CD4-positive, alpha-beta memory T cell (primary cell): ENCODE results near the gene CLASP2. TPM values are rescaled to one million over a fixed set of nuclear protein-coding genes. Genes with fewer than 3 reads are reported as not detected.
A peak's percentile ranks its signal among the peaks of the same experiment; 100 is the strongest.
"Not testable (repeated sequence)": the region's sequence is repeated elsewhere in the genome, so short reads cannot be mapped to it uniquely, and the experiment has no call there.

Experiments used
- CTCF ChIA-PET: fragments of 350-600 bp; sonication (Branson Sonifier 250); formaldehyde crosslinking; loops from one replicate; lab custom pipeline; 2021; ENCODE audit warnings: inconsistent platforms; ENCODE audit not compliant: partially characterized antibody; lab: Charles Lee
- POLR2A ChIA-PET: fragments of 350-600 bp; sonication (Branson Sonifier 250); formaldehyde crosslinking; loops from one replicate; lab custom pipeline; 2021; ENCODE audit not compliant: partially characterized antibody; lab: Charles Lee
- DNase-seq, 5 donors: peaks; one replicate each; pipeline versions ENCODE4 v3.0.0 to v3.0.0-alpha.2; 2020 to 2022; ENCODE audit warnings: mixed read lengths in 1 of 5
- H3K27ac ChIP-seq: one replicate; pipeline ENCODE4 v1.7.0; 2013; ENCODE audit warnings: low read depth, low read length
- H3K27me3 ChIP-seq: 2 replicates; pipeline ENCODE4 v1.7.0; 2013; ENCODE audit warnings: mild to moderate bottlenecking, low read length, moderate library complexity; ENCODE audit not compliant: insufficient read depth
- H3K36me3 ChIP-seq: 2 replicates; pipeline ENCODE4 v1.7.0; 2013; ENCODE audit warnings: mild to moderate bottlenecking, low read length, moderate library complexity; ENCODE audit not compliant: insufficient read depth
- H3K4me1 ChIP-seq: 2 replicates; pipeline ENCODE4 v1.7.0; 2013; ENCODE audit warnings: mild to moderate bottlenecking, low read length, moderate library complexity; ENCODE audit not compliant: insufficient read depth
- H3K4me3 ChIP-seq, 2 donors: one replicate each; pipeline ENCODE4 v1.7.0; 2013; ENCODE audit warnings: low read length in 2 of 2, mild to moderate bottlenecking in 1 of 2
- H3K9me3 ChIP-seq, 2 donors: one replicate each; pipeline ENCODE4 v1.7.0; 2013; ENCODE audit warnings: low read length in 2 of 2, control low read depth in 1 of 2; ENCODE audit not compliant: control insufficient read depth in 1 of 2
- H3K27ac Mint-ChIP-seq, 7 donors: one replicate each; pipeline ENCODE4 v1.8.0; 2020 to 2021; ENCODE audit warnings: mixed read lengths in 7 of 7, mild to moderate bottlenecking in 6 of 7, inconsistent platforms in 3 of 7, moderate library complexity in 3 of 7
- H3K27me3 Mint-ChIP-seq, 2 donors: one replicate each; pipeline ENCODE4 v1.8.0; 2020 to 2021; ENCODE audit warnings: mixed read lengths in 2 of 2
- H3K36me3 Mint-ChIP-seq, 2 donors: one replicate each; pipeline ENCODE4 v1.8.0; 2020 to 2021; ENCODE audit warnings: mixed read lengths in 2 of 2, inconsistent platforms in 1 of 2, mild to moderate bottlenecking in 1 of 2
- H3K4me1 Mint-ChIP-seq, 4 donors: one replicate each; pipeline ENCODE4 v1.8.0; 2020 to 2021; ENCODE audit warnings: mixed read lengths in 4 of 4, mild to moderate bottlenecking in 1 of 4
- H3K4me3 Mint-ChIP-seq, 8 donors: one replicate each; pipeline ENCODE4 v1.8.0; 2020 to 2021; ENCODE audit warnings: mixed read lengths in 8 of 8, mild to moderate bottlenecking in 7 of 8, moderate library complexity in 6 of 8, inconsistent platforms in 3 of 8
- H3K9me3 Mint-ChIP-seq, 8 donors: one replicate each; pipeline ENCODE4 v1.8.0; 2020 to 2021; ENCODE audit warnings: mixed read lengths in 8 of 8, mild to moderate bottlenecking in 5 of 8, inconsistent platforms in 3 of 8, moderate library complexity in 1 of 8
- intact Hi-C: fragments of 100-400 bp; cut with micrococcal nuclease; formaldehyde crosslinking; loops from one replicate; pipeline ENCODE4 v1.15.1; 2023
- polyA plus RNA-seq, 2 donors: library from polyadenylated mRNA; unstranded; fragments of 300-500 nt; fragmentation: Illumina TruSeq; gene quantifications; one replicate each; pipeline ENCODE4 v1.2.3, GENCODE V29; 2021
- total RNA-seq, 2 experiments: library from RNA; stranded (reverse); gene quantifications; one replicate each; pipeline ENCODE4 v1.2.3, GENCODE V29; 2021

The CLASP2 gene
- total and polyA plus RNA-seq, 4 experiments from 2014 or later = 9.0 to 63.0 (median 41.1) TPM

DNA sequence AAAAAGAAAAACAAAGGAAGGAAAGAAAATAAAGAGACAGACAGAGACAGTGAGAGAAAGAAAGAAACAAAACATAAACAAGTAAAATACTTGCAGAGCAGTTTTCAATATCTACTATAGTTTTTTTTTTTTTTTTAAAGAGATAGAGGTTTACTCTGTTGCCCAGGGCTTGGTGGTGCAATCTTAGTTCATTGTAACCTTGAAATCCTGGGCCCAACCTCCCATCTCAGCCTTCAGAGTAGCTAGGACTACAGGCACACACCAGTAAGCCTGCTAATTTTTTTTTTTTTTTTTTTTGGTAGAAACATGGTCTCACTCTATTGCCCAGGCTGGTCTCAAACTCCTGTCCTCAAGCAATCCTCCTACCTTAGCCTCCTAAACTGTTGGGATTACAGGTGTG is 23.1 kb downstream of the CLASP2 start:
- Histone ChIP-seq H3K4me1 (no peaks in the 10 kb centered on the region), H3K4me3 (no peak overlapping the region), H3K36me3 (no peaks in the 10 kb centered on the region), H3K27ac (no peak overlapping the region), H3K9me3 (no peaks in the 10 kb centered on the region), H3K27me3 (no peaks in the 10 kb centered on the region)
- ChIA-PET POLR2A (no interaction called here), CTCF (no interaction called here)
- intact Hi-C loops = no loop called here
- Mint-ChIP-seq H3K27ac (peak overlapping the region in 3 of 7 donors; percentile 4 to 63 (median 36)), H3K27me3 (no peaks in the 10 kb centered on the region), H3K4me1 (peaks cover 11 to 34% (median 23%) of the 10 kb centered on the region in 4 donors), H3K4me3 (no peak overlapping the region), H3K36me3 (peaks cover 24 to 33% of the 10 kb centered on the region in 2 donors), H3K9me3 (peaks cover 0 to 6% (median 0%) of the 10 kb centered on the region in 8 donors)
- no peak for DNase-seq

DNA sequence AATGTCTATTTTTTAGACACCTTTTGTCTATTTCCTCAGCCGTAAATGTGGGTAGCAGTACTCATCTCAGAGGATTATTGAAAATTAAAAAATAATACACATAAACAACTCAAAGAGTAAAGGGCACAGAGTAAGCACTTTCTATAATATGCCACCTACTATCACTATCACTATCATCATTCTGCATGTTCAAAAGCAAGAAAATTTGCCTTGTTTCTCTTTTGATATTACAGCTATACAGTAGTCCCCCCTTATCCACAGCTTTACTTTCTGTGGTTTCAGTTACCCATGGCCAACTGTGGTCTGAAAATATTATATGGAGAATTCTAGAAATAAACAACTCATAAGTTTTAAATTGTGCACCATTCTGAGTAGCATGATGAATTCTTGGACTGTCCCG is 27.7 kb downstream of the CLASP2 start:
- Histone ChIP-seq H3K4me3 (no peak overlapping the region), H3K27me3 (no peaks in the 10 kb centered on the region), H3K9me3 (no peaks in the 10 kb centered on the region), H3K27ac (no peak overlapping the region), H3K36me3 (peaks cover 3% of the 10 kb centered on the region), H3K4me1 (no peaks in the 10 kb centered on the region)
- POLR2A ChIA-PET = no interaction called here
- Mint-ChIP-seq H3K27me3 (no peaks in the 10 kb centered on the region), H3K27ac (no peak overlapping the region), H3K4me3 (no peak overlapping the region), H3K4me1 (peaks cover 1 to 16% (median 7%) of the 10 kb centered on the region in 4 donors), H3K36me3 (peaks cover 16 to 43% of the 10 kb centered on the region in 2 donors), H3K9me3 (no peaks in the 10 kb centered on the region)
- CTCF ChIA-PET = interaction anchor here (0.6 kb wide), 1 partner anchor 13 kb away, joined by 3 read pairs; no protein-coding TSS in a partner anchor
- DNase-seq = no peak
- intact Hi-C loops = no loop called here

DNA sequence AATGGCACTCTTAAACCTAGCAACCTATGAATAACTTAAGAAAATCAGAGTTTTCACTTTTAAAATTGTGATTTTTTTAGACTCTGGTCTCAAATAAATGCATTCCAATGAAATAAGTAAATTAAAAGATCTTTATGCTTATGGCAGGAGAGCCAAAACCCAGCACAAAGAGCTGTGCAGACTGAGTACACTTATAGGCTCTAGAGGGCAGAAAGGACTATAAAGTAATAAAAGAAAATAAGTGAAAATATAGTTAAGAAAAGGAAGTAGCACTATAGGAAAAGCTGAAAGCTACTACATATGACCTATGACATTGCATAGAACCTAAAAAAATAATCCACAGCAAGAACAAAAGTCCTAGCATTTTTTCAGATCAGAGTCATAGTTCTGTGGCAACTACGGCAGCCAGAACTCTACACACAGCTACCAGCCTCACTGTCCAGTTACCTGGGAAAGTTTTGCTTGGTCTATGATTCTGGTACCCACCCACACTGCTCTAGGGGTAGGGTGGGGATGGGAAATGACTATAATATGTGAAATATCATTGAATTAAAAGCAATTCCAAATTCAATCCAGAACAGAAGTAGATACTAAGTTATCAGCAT is 30.5 kb downstream of the CLASP2 start:
- no peak for DNase-seq
- Mint-ChIP-seq H3K27me3 (no peaks in the 10 kb centered on the region), H3K4me3 (no peak overlapping the region), H3K9me3 (no peaks in the 10 kb centered on the region), H3K36me3 (peaks cover 14 to 34% of the 10 kb centered on the region in 2 donors), H3K27ac (peak overlapping the region in 1 of 7 donors; percentile 7), H3K4me1 (peaks cover 0 to 3% (median under 1%) of the 10 kb centered on the region in 4 donors)
- Histone ChIP-seq H3K27ac (no peak overlapping the region), H3K4me1 (no peaks in the 10 kb centered on the region), H3K4me3 (no peak overlapping the region), H3K9me3 (no peaks in the 10 kb centered on the region), H3K36me3 (peaks cover 3% of the 10 kb centered on the region), H3K27me3 (no peaks in the 10 kb centered on the region)
- ChIA-PET POLR2A (no interaction called here), CTCF (no interaction called here)
- intact Hi-C loops = no loop called here

DNA sequence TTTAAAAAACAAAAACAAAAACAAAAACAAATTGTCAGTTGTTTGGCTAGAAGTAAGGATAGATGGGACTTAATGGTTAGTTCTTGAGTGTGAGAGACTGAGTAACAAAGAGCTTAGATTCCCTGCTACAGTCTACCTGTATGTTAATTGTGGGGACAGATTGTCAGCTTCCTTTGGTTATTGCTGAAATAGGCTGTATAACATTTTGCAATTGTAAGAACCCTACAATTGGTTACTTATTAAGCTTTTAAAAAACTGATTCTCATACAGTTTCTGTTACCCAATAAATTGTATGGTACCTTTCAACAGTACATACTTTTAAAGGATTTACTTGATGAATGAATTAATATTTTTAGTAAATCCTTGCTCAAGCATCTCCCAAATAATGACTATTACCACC is 35.3 kb downstream of the CLASP2 start:
- H3K4me3 Mint-ChIP-seq = no peak overlapping the region
- intact Hi-C loops = no loop called here
- H3K4me1 ChIP-seq = no peaks in the 10 kb centered on the region
- H3K27ac Mint-ChIP-seq = no peak overlapping the region
- peaks cover 7% of the 10 kb centered on the region for H3K36me3 ChIP-seq
- DNase-seq = no peak
- peaks cover 44 to 57% of the 10 kb centered on the region in 2 donors for H3K36me3 Mint-ChIP-seq
- H3K9me3 ChIP-seq = no peaks in the 10 kb centered on the region
- POLR2A ChIA-PET = no interaction called here
- H3K4me1 Mint-ChIP-seq = peaks cover 0 to 3% (median 2%) of the 10 kb centered on the region in 4 donors
- no peak overlapping the region for H3K4me3 ChIP-seq
- peaks cover 3 to 17% (median 9%) of the 10 kb centered on the region in 8 donors for H3K9me3 Mint-ChIP-seq
- CTCF ChIA-PET = no interaction called here
- no peaks in the 10 kb centered on the region for H3K27me3 ChIP-seq
- H3K27ac ChIP-seq = no peak overlapping the region
- H3K27me3 Mint-ChIP-seq = no peaks in the 10 kb centered on the region

DNA sequence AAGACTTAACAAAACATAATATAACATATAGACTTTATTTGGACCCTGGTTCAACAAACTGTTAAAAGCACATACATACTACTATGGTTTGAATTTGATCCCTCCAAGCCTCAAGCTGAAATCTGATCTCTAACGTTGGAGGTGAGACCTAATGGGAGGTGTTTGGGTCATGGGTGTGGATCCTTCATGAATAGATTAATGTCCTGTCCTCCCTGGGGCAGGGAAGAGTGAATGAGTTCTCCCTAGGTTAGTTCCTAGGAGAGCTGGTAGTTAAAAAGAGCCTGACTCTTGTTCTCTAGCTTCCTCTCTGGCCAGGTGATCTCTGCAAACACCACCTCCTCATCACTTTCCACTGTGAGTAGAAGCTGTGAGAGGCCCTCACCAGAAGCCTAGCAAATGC is 36.4 kb downstream of the CLASP2 start:
- no peaks in the 10 kb centered on the region for H3K27me3 Mint-ChIP-seq
- Histone ChIP-seq H3K4me3 (no peak overlapping the region), H3K27me3 (no peaks in the 10 kb centered on the region), H3K36me3 (peaks cover 7% of the 10 kb centered on the region), H3K9me3 (no peaks in the 10 kb centered on the region), H3K4me1 (no peaks in the 10 kb centered on the region), H3K27ac (no peak overlapping the region)
- peaks cover 50 to 56% of the 10 kb centered on the region in 2 donors for H3K36me3 Mint-ChIP-seq
- H3K4me3 Mint-ChIP-seq = no peak overlapping the region
- peaks cover 0 to 3% (median 2%) of the 10 kb centered on the region in 4 donors for H3K4me1 Mint-ChIP-seq
- DNase-seq = no peak
- H3K9me3 Mint-ChIP-seq = peaks cover 3 to 20% (median 11%) of the 10 kb centered on the region in 8 donors
- ChIA-PET CTCF (no interaction called here), POLR2A (no interaction called here)
- intact Hi-C loops = no loop called here
- H3K27ac Mint-ChIP-seq = peak overlapping the region in 1 of 7 donors; percentile 66

DNA sequence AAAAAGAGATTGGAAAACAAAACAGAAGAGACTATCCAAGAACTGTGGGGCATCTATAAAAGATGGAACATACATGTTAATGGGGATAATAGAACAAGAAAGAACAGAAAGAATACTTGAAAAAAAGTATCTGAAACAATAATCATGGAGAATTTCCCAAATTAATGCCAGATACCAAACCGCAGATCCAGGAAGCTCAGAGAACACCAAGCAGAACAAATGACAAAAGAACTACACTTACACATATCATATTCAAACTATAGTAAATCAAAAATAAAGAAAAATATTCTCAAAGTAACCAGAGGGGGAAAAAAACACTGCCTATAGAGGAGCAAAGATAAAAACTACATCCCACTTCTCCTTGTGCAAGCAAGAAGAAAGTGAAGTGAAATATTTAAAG is 40.0 kb downstream of the CLASP2 start:
- no peak overlapping the region for H3K27ac ChIP-seq
- Mint-ChIP-seq H3K27ac (peak overlapping the region in 1 of 7 donors; percentile 22), H3K27me3 (no peaks in the 10 kb centered on the region), H3K4me1 (peaks cover 0 to 4% (median under 1%) of the 10 kb centered on the region in 4 donors), H3K36me3 (peaks cover 43 to 52% of the 10 kb centered on the region in 2 donors), H3K4me3 (no peak overlapping the region), H3K9me3 (peaks cover 3 to 22% (median 11%) of the 10 kb centered on the region in 8 donors)
- H3K9me3 ChIP-seq = no peaks in the 10 kb centered on the region
- no peaks in the 10 kb centered on the region for H3K27me3 ChIP-seq
- CTCF ChIA-PET = interaction anchor here (0.7 to 0.9 kb wide), 2 partner anchors 11 to 13 kb away, joined by 3 to 5 read pairs; no protein-coding TSS in a partner anchor
- no peak overlapping the region for H3K4me3 ChIP-seq
- POLR2A ChIA-PET = no interaction called here
- DNase-seq = no peak
- peaks cover 7% of the 10 kb centered on the region for H3K36me3 ChIP-seq
- H3K4me1 ChIP-seq = no peaks in the 10 kb centered on the region
- intact Hi-C loops = no loop called here

DNA sequence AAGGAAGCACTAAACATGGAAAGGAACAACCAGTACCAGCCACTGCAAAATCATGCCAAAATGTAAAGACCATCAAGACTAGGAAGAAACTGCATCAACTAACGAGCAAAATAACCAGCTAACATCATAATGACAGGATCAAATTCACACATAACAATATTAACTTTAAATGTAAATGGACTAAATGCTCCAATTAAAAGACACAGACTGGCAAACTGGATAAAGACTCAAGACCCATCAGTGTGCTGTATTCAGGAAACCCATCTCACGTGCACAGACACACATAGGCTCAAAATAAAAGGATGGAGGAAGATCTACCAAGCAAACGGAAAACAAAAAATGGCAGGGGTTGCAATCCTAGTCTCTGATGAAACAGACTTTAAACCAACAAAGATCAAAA is 44.6 kb downstream of the CLASP2 start:
- H3K36me3 ChIP-seq, POLR2A ChIA-PET, H3K27me3 ChIP-seq, H3K4me1 ChIP-seq, H3K9me3 ChIP-seq, DNase-seq, H3K4me3 ChIP-seq, CTCF ChIA-PET, intact Hi-C loops, H3K4me3 Mint-ChIP-seq, H3K27ac ChIP-seq, H3K4me1 Mint-ChIP-seq, H3K27me3 Mint-ChIP-seq: not testable (repeated sequence)
- H3K27ac Mint-ChIP-seq = peak overlapping the region in 1 of 7 donors; percentile 37
- peaks cover 0 to 11% (median 6%) of the 10 kb centered on the region in 8 donors for H3K9me3 Mint-ChIP-seq
- peaks cover 35 to 49% of the 10 kb centered on the region in 2 donors for H3K36me3 Mint-ChIP-seq
